ENCODE results near the gene SELENOK. TPM values are rescaled to one million over a fixed set of nuclear protein-coding genes. Genes with fewer than 3 reads are reported as not detected.

SELENOK gene
- total RNA-seq, 8 experiments from 2014 or later, result 22.9 to 77.6 (median 60.5) TPM

DNA sequence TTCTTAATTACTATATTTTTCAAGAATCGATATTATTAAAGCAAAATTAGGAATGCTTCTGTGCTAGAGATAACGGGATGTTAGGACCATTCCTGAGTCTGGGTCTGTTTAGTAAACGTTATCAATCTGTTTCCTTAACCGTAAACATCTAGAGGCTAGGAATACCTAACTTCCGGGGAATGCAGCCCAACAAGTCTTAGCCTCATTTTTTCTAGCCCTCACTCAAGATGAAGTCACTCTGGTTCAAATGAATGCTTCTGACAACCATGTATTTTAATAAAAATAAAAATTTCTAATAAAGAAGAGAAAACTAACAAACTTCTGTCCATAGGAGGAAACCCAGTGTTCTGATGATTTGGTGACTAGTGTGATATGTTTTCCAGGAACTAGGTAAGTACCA is 11.1 kb upstream of the SELENOK start:
- ATAC-seq (replicated peaks in 6 of 8), result no peak
- no peaks in the 10 kb centered on the region for H3K4me1 ChIP-seq (replicated peaks in 1 of 2)
- no peak overlapping the region for H3K27ac ChIP-seq
- H3K4me3 ChIP-seq, result no peak overlapping the region
- in situ Hi-C loops (cut with MboI; ENCODE audit: low pct_unique_long_range_greater_than_20kb in 2 of 9, low sequenced_read_pairs in 9 of 9, unreplicated experiment in 9 of 9), result no loop called here
- WGBS, 10 experiments, result 26 to 100% (median 77%) methylated on average over 1 to 5 of the region's 5 CpGs; no CpG with 5 or more reads in 1 of the 10 experiments

DNA sequence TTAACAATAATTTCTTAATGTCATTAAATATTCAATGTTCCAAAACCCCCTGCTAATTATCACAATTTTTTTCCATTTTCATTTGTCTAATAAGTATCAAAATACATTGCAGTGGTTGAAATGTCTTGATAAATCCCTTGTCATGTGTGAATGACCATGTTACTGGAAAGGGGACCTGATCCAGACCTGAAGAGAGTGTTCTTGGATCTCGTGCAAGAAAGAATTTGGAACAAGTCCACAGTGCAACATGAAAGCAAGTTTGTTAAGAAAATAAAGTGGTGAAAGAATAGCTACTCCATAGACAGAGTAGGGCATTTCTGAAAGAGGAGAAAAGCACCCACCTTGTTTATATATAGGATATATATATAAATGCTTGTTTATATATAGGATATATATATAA is 10.4 kb upstream of the SELENOK start:
- H3K4me3 ChIP-seq, result no peak overlapping the region
- no peak for ATAC-seq (replicated peaks in 6 of 8)
- in situ Hi-C loops (cut with MboI; ENCODE audit: low pct_unique_long_range_greater_than_20kb in 2 of 9, low sequenced_read_pairs in 9 of 9, unreplicated experiment in 9 of 9), result no loop called here
- H3K4me1 ChIP-seq (replicated peaks in 1 of 2), result no peaks in the 10 kb centered on the region
- 0 to 100% (median 67%) methylated on average over 1 of the region's 1 CpG; no CpG with 5 or more reads in 5 of the 10 experiments for WGBS, 10 experiments
- H3K27ac ChIP-seq, result no peak overlapping the region

DNA sequence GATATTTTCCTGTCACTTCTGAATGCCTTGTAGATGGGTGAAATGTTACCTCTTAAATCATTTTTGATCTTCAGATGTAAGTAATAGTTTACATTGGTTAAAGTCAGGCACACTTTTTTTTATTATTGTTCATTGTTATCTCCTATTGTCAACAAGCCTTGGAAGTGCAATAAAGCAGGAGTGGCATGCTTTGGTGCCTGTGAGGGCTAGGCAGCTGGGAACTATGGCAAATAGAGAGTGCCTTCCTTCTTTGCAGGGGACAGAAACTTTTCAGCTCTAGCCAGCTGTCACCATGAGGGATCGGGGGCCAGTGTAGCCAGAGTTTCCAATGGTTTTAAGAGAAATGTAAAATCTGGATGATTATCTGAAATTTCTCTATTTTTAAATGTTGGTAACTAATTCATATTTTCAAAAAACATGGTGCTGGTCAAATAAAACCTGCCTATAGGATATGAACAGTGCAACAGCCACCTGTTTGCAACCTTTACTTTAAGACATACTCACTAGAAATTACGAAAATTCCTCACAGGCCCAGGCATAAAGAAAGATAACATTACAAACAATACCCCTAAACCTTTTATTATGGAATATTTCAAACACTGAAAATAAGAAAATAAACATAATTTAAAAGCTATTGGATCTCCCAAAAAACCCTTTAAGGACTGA is 9.1 kb upstream of the SELENOK start:
- H3K27ac ChIP-seq, result no peak overlapping the region
- no peak for ATAC-seq (replicated peaks in 6 of 8)
- H3K4me3 ChIP-seq, result no peak overlapping the region
- WGBS, 10 experiments, result 19 to 73% (median 47%) methylated on average over 1 to 2 of the region's 2 CpGs; no CpG with 5 or more reads in 3 of the 10 experiments
- in situ Hi-C loops (cut with MboI; ENCODE audit: low pct_unique_long_range_greater_than_20kb in 2 of 9, low sequenced_read_pairs in 9 of 9, unreplicated experiment in 9 of 9), result no loop called here
- H3K4me1 ChIP-seq (replicated peaks in 1 of 2), result no peaks in the 10 kb centered on the region

DNA sequence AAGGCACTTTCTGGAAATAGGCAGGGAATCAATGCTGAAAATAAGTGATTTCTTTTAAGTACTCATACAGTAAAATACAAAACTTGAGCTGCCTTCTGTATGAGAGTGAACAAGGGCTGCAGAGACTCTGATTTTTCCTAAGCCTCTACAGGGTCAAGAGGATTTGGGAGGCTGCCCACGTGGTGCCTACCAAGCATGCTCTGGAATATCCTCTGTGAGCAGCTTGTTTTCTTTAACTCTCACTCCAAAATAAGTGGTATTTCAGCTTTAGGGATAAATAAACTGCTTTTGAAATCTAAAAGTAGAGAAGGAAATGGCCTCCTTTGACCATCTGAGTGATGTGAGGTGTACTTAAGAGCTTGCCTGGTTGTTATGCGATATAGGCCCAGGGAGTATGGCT is 8.1 kb upstream of the SELENOK start:
- no peaks in the 10 kb centered on the region for H3K4me1 ChIP-seq (replicated peaks in 1 of 2)
- ATAC-seq (replicated peaks in 6 of 8), result no peak
- in situ Hi-C loops (cut with MboI; ENCODE audit: low pct_unique_long_range_greater_than_20kb in 2 of 9, low sequenced_read_pairs in 9 of 9, unreplicated experiment in 9 of 9), result no loop called here
- no peak overlapping the region for H3K4me3 ChIP-seq
- WGBS, 10 experiments, result 0 to 100% (median 67%) methylated on average over 1 to 2 of the region's 2 CpGs; no CpG with 5 or more reads in 1 of the 10 experiments
- no peak overlapping the region for H3K27ac ChIP-seq

DNA sequence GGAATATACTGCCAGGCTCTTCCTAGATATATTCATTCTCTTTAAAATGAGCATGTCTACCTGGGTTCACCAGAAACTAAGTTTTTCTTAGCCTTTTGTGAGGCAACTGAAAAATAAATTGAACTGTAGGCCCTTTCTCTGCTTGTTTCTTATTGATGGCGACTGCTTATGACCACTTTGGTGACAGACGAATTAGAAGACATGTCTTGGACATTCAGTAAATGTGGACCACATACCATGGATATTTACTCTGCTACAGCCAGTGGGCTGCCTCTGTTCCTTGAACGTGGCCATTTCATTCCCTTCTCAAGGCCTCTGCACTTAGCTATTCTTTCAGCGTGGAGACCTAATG is 603 bp upstream of the SELENOK start:
- in situ Hi-C loops (cut with MboI; ENCODE audit: low pct_unique_long_range_greater_than_20kb in 2 of 9, low sequenced_read_pairs in 9 of 9, unreplicated experiment in 9 of 9), result no loop called here
- peak overlapping the region; percentile 86 to 93 for H3K27ac ChIP-seq
- peaks cover 15% of the 10 kb centered on the region in 2 donors for H3K4me1 ChIP-seq (replicated peaks in 1 of 2)
- 0 to 86% (median 53%) methylated on average over 1 to 4 of the region's 4 CpGs; no CpG with 5 or more reads in 1 of the 10 experiments for WGBS, 10 experiments
- ATAC-seq (replicated peaks in 6 of 8), result no peak
- H3K4me3 ChIP-seq, result peak overlapping the region; percentile 29 to 89 (median 76)

DNA sequence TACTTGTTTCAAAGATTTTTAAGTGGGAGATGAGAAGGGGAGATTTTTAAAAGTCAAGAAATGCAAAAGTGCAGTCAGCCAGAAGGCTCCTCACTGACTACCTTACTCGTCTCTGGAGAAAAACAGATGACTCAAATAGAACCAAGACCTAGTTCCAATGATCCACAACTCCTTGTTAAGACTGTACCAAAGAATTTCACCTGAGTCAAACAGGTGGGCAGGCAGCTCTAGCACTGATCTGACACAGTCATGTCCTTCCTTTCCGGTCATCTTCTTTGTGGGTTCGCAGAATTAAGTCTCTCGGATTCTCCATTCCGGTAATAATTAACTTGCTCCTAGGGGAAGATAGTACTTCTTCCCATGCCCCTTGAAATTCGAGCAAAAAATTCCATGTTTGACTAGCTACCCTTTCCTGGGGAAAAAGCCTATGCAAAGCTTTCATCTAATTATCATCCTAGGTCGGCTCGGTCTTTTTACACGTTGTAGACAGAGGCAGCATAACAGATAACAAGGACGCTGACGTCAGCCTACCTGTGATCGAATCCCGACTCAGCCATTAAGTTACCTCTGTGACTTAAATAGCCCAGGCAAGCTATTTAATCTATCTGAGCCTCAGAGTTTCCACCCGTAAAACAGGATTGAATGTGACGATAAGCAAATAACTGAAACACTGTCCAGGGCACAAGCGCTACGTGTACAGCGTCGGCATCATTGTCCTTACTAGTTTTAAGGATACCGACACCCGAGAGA is 758 bp downstream of the SELENOK start:
- H3K27ac ChIP-seq, result peak overlapping the region; percentile 80 to 85
- peaks cover 15% of the 10 kb centered on the region in 2 donors for H3K4me1 ChIP-seq (replicated peaks in 1 of 2)
- H3K4me3 ChIP-seq, result peak overlapping the region; percentile 55 to 89 (median 76)
- in situ Hi-C loops (cut with MboI; ENCODE audit: low pct_unique_long_range_greater_than_20kb in 2 of 9, low sequenced_read_pairs in 9 of 9, unreplicated experiment in 9 of 9), result no loop called here
- WGBS, 10 experiments, result 0 to 9% (median 1%) methylated on average over 2 to 17 of the region's 21 CpGs
- peak in 4 of 8 experiments; percentile 1 to 2 (median 2) for ATAC-seq (replicated peaks in 6 of 8)

DNA sequence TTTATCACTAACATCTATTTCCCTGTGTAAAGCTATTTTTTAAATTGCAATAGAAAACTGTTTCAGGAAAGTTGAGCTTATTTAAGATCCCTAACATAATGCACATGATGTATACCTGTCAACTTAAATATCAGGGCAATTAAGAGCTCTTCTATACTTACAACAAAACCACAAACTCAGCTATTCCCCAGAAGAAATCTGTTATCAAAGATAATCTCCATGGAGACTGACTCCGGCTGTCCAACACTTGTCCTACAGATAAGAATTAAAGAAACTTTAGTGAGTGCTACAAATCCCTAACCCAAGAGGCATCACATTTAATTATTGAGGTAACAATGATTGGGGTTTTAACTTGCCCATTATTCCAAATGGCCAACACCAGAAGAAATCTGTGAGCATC is 3.4 kb downstream of the SELENOK start:
- Histone ChIP-seq H3K4me1 (replicated peaks in 1 of 2) (peaks cover 15% of the 10 kb centered on the region in 2 donors), H3K27ac (no peak overlapping the region), H3K4me3 (no peak overlapping the region)
- ATAC-seq (replicated peaks in 6 of 8), result no peak
- 80 to 100% (median 100%) methylated on average over 1 of the region's 1 CpG; no CpG with 5 or more reads in 4 of the 10 experiments for WGBS, 10 experiments
- in situ Hi-C loops (cut with MboI; ENCODE audit: low pct_unique_long_range_greater_than_20kb in 2 of 9, low sequenced_read_pairs in 9 of 9, unreplicated experiment in 9 of 9), result no loop called here

DNA sequence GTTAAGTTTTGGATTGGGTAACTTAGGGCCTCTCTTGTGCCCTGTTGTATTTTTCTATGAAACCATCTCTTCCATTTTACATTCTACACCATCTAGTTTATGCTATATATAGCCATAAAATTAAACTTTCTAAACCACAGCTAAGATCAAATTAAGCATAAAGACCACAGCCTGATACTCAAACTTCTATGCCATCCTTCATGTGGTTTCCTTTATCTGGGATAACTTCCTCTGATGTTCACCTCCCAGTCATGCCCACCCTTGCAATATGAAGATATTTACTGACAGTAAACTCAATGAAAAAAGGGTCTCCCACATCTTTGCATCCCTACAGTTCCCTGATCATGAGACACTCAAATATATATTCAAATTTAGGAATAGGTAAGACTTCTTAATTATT is 4.2 kb downstream of the SELENOK start:
- ATAC-seq (replicated peaks in 6 of 8), result no peak
- Histone ChIP-seq H3K4me1 (replicated peaks in 1 of 2) (peaks cover 8 to 11% of the 10 kb centered on the region in 2 donors), H3K4me3 (no peak overlapping the region), H3K27ac (no peak overlapping the region)
- in situ Hi-C loops (cut with MboI; ENCODE audit: low pct_unique_long_range_greater_than_20kb in 2 of 9, low sequenced_read_pairs in 9 of 9, unreplicated experiment in 9 of 9), result no loop called here

DNA sequence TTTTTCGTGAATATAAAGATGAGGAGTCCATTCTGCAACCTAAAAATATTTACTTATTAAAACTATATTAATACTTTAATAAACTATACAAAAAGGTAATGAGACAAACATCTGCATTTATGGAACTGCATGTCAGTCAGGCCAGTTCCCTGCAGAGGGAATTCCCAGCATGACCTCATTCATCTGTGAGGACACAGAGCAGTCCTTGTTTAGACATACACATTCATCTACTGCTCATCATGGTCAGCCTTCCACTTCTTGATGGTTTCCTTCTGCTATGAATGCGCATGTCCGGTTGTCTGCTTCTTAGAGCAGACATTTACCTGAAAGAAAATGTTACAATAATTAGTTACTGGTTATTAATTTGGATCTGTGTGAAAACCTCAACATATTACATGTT is 6.4 kb downstream of the SELENOK start:
- H3K4me3 ChIP-seq, result no peak overlapping the region
- ATAC-seq (replicated peaks in 6 of 8), result no peak
- 80 to 100% (median 98%) methylated on average over 1 to 3 of the region's 3 CpGs; no CpG with 5 or more reads in 1 of the 10 experiments for WGBS, 10 experiments
- no peak overlapping the region for H3K27ac ChIP-seq
- H3K4me1 ChIP-seq (replicated peaks in 1 of 2), result peaks cover 10% of the 10 kb centered on the region in 2 donors
- in situ Hi-C loops (cut with MboI; ENCODE audit: low pct_unique_long_range_greater_than_20kb in 2 of 9, low sequenced_read_pairs in 9 of 9, unreplicated experiment in 9 of 9), result no loop called here

DNA sequence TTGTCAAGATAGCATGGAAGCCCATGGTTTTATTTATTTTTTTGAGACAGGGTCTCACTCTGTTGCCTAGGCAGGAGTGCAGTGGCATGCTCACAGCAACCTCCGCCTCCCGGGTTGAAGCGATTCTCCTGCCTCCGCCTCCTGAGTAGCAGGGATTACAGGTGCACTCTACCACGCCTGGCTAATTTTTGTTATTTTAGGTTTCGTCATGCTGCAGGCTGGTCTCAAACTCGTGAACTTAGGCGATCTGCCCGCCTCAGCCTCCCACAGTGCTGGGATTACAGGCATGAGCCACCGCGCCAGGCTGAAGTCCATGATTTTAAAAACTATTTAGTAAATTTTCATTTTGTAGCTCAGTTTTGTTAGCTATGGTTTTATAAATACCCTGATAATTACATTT is 7.0 kb downstream of the SELENOK start:
- Histone ChIP-seq H3K27ac (no peak overlapping the region), H3K4me1 (replicated peaks in 1 of 2) (peaks cover 7 to 9% of the 10 kb centered on the region in 2 donors), H3K4me3 (no peak overlapping the region)
- ATAC-seq (replicated peaks in 6 of 8), result no peak
- WGBS, 10 experiments, result 95 to 100% (median 97%) methylated on average over 3 to 10 of the region's 11 CpGs; no CpG with 5 or more reads in 3 of the 10 experiments
- in situ Hi-C loops (cut with MboI; ENCODE audit: low pct_unique_long_range_greater_than_20kb in 2 of 9, low sequenced_read_pairs in 9 of 9, unreplicated experiment in 9 of 9), result no loop called here

DNA sequence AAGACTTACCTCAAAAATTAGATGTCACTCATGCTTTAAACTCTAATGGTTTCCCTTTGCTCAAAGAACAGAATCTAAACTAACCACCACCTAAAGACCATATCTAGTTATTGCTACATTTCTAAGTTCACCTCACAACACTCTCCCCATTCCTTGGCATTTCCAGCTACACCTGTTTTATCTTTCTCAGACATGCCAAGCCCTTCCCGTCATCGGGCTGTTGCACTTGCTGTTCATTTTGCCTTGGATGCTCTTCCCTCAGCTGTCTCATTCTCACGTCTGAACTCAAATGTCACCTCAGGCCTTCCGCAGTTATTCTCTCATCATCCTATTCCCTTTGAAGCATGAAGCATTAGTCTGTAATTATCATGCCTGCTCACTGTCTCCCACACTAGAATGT is 8.7 kb downstream of the SELENOK start:
- no peak for ATAC-seq (replicated peaks in 6 of 8)
- H3K4me3 ChIP-seq, result no peak overlapping the region
- in situ Hi-C loops (cut with MboI; ENCODE audit: low pct_unique_long_range_greater_than_20kb in 2 of 9, low sequenced_read_pairs in 9 of 9, unreplicated experiment in 9 of 9), result no loop called here
- peaks cover 7 to 9% of the 10 kb centered on the region in 2 donors for H3K4me1 ChIP-seq (replicated peaks in 1 of 2)
- WGBS, 10 experiments, result 80 to 100% (median 94%) methylated on average over 1 to 4 of the region's 4 CpGs; no CpG with 5 or more reads in 1 of the 10 experiments
- H3K27ac ChIP-seq, result no peak overlapping the region

DNA sequence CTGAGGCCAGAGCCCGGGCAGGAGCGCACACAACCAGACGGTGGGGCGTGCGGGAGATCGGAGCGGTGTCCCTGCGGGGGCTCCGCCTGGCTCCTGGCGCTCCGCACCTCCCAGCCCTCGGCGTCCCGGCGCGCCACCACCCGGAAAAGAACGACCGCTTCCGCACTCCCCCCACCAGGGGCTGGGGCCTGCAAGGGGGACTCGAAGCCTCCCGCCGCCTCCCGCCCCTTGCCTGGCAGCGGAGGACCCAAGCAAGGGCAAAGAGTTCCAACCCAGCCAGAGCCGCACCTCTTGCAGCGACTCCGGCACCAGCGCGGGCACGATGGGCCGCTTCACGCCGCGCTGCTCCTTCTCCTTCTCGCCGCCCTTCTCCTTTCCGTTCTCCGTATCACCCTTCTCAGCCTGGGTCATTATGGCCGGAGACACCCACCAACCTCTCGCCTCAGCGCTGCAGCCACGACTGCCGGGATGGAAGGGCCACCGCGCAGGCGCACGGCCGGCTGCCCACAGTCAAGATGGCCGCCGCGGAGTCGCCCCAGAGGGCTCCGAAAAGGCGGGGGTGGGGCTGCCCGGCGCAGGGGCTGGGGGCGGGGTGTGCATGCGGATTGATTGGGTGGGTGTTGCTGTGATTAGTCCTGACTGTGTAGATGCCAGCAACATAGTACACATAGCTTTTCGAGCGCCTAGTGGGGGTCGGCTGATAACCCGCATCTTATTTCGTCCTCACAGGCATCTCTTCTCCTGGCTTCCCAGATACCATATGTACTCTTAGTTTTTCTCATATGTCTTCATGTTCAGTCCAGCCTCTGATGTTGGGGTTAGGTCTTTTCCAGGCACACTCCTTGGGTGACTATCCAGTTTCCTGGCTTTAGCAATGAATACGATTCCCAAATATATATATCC is 9.7 kb downstream of the SELENOK start, which contains the start of gene ACTR8:
Gene ACTR8 (minus strand): TSS at position 462 of the 903 bp plus-strand sequence. CDS start 51 bp downstream, at position 411.
- Histone ChIP-seq H3K4me1 (replicated peaks in 1 of 2) (peaks cover 7 to 9% of the 10 kb centered on the region in 2 donors), H3K4me3 (peak within 1 kb of the TSS; percentile 62 to 96 (median 88)), H3K27ac (peak within 1 kb of the TSS; percentile 92 to 94)
- in situ Hi-C loops (cut with MboI; ENCODE audit: low pct_unique_long_range_greater_than_20kb in 2 of 9, low sequenced_read_pairs in 9 of 9, unreplicated experiment in 9 of 9), result no loop called here
- 0 to 33% (median 3%) methylated on average over 1 to 10 of the region's 65 CpGs; no CpG with 5 or more reads in 5 of the 10 experiments for WGBS, 10 experiments
- ATAC-seq (replicated peaks in 6 of 8), result peak; percentile 84 to 94 (median 92)
